GM21737 (cell line): ENCODE measurements around the gene ZNF280D.
"Not testable (repeated sequence)": the region's sequence is repeated elsewhere in the genome, so short reads cannot be mapped to it uniquely, and the experiment has no call there.

Source experiments
- ATAC-seq: cut with Tn5 transposase; IDR thresholded peaks from one replicate; pipeline ENCODE4 v1.9.1; 2021; ENCODE audit warnings: mild to moderate bottlenecking, moderate library complexity; ENCODE audit not compliant: unreplicated experiment

ZNF280D gene

DNA sequence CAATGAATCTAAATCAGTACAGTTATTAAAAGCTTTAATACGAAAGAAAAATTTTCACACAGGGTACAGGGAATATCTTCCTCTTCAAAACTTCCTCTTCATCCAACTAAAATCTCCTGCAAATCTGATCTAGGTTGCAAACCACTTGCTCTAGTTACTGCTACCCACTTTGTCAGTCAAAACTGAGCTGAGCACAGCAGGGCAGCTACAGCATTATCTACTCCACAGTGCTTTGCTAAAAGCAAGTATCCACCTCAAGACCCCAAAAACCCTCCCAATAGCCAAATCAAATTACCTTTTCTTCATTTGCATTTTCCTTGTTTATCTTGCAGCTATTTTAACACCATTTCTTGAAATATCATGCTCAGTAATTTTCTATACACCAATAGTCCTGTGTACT is 14.7 kb downstream of the ZNF280D start:
- no peak for ATAC-seq

DNA sequence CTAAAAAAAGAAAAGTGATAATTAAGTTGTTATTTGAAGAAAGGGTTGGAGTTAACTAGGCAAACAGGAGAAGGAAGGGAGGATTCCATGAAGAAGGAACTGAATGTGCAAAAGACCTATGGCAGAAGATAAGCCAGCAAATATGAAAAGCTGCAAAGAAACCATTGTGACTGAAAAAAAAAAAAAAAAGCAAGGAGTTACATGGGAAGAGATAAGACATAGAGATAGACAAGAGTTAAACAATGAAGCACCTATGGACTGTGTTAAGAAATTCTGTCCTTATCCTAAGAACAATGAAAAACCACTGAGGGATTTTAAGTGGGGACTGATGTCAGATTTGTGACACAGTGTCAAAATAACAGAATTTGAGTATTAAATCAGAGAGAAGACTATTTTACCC is 17.0 kb downstream of the ZNF280D start:
- ATAC-seq, result no peak

DNA sequence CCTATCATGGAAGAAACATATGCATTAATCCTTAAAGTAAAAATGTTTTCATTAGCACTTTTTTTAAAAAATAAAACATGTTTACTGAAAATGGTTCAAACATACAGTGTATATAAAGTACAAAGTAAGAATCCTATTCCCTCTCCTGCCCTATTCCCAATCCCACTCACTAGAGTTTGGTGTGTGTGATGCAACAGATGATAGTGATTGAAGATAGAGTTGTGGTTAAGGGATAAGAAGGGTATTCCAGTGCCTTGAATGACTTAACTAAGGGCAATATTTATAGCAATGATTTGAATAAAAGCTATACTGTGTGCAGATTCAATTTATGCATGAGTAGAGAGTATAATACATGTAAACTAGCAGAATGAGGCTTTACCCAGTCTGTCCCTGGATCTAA is 18.1 kb downstream of the ZNF280D start:
- ATAC-seq, result no peak

DNA sequence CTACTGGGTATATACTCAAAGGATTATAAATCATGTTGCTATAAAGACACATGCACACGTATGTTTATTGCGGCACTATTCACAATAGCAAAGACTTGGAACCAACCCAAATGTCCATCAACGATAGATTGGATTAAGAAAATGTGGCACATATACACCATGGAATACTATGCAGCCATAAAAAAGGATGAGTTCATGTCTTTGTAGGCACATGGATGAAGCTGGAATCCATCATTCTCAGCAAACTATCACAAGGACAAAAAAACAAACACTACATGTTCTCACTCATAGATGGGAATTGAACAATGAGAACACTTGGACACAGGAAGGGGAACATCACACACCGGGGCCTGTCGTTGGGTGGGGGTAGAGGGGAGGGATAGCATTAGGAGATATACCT is 23.8 kb downstream of the ZNF280D start:
- ATAC-seq, result not testable (repeated sequence)

DNA sequence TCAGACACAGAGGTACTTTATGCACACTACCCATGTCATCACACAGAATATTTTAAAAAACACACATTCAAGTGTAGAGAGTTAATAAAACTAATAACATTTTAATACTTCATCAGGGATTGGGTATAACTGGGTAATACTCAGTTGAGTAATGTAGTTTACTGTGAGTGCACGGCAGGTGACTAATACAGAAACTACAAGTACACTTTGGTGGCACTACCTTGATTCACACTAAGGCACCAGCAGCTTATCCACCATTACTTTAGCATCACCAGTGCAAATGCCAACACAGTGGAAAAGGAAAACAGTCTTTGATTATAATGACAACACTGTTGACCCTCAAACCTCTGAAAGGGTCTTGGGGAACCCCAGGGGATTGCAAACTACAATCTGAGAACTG is 33.6 kb downstream of the ZNF280D start:
- no peak for ATAC-seq

DNA sequence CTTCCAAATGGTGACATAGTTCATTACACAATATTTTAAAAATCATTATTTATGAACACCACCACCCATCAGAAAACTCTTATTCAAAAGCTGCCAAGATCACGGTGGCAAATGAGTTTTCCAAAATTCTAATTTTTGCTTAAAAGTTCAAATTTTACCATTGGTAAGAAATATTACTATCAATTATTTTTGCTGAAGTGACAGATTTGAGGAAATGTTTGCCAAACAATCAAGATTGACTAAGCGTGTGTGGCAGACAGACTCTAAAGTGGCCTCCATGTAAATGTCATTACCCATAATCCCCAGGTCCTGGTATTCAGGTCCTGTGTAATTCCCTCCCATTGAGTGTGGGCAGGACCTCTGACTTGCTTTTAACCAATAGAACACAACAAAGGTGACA is 35.0 kb downstream of the ZNF280D start:
- ATAC-seq, result no peak

DNA sequence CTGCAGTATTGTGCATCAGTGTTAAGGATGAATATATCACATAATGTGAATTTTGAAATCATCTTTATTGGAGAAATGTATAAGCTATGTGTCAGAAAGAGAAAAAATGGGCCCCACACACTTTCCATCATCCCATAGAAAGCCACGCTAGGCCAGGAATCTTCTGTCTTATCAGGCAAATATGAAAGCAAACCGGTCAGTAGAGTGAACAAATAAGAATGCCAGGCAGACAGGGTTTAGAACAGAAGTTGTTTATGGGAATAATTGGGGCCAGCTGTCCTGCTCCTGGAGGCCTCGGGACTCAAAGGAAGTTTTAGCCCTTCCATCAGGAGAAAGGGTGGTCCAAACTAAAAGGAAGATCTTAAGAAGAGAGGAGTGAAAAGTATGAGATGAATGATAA is 39.5 kb downstream of the ZNF280D start:
- no peak for ATAC-seq

DNA sequence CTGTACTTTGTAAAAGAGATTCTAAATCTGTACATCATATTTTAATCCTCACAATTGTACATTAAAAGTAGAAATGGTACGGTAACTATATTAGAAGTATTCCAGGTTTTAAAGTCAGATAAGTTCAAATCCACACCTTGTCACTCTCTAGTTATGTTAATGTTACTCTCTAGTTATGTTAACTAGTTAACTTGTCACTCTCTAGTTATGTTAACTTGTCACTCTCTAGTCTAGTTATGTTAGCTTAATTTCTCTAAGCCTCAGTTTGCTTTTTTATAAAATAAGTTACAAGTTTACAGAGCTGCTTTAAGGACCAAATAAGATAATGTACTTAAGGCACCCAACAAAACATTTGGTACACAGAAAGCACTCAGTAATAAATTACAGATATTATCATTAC is 42.6 kb downstream of the ZNF280D start:
- ATAC-seq, result no peak

DNA sequence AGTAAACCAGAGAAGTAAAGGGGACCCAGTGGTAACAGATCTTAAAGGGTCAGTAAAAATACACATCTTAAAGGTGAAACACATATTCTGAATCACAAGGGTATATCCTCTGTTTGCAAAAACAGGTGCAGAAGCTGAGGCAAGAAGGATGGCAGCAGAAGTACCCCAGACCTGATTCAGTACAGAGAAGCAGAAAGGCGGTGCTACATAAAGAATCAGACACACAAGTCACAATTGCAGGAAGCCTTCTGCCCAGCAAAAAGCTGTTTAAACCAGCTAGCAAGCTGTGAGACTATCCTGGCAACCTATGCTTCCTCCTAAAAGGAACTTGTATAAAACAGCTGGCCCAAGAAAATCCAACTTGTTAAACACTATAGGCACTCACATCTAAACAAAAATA is 49.4 kb downstream of the ZNF280D start:
- no peak for ATAC-seq

DNA sequence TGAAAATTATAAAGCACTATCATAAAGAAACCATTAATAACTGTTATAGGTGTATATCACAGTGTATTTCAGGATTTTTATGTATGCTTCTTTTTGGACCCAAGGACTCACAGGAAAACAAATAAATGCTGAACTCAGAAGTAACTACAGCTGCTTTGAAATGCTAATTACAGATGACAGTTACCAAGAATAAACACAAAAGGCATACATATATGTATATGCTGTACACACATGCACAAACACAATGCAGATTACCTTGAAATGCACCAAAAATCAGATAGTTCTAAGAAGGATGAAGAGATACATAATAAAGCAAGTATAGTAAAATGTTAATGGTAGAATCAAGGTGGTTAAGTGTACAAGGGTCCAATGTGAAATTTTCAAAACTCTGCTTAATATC is 52.2 kb downstream of the ZNF280D start:
- no peak for ATAC-seq

DNA sequence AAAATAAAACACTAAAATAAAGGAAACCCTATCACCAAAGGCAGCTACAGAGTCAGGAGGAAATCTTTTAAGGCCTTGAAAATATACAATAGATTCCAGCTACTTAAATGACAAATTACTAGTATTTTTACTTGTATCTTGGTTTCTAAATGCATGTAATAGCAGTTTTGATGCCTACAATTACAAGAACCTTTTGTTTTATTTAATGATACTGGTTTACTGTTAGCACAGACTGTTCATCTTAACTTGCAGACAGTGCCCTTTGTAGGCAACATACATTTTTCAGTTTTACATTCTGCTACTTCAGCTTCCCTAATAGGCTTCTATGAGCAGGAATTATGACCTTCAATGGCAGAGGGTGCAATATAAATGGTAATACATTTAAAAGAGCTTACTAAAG is 54.1 kb downstream of the ZNF280D start:
- ATAC-seq, result no peak

DNA sequence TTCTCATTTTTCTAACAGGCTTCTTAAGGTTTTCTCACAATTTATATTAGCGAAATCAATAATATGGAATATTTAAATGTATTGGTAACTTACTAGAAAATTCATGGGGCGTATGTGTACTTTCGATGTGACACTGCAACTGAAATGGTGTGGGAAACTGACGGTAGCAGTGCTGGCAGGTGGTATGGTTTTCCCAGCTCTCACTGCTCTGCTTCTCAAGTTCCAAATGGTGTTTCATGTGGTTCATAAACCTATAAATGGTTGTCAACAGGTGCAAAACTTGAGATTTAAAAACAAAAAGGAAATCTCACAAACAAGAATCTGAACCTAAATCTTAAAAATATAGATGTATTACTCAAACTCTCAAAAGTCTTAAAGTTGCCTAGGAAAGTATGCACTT is 54.7 kb downstream of the ZNF280D start:
- no peak for ATAC-seq

DNA sequence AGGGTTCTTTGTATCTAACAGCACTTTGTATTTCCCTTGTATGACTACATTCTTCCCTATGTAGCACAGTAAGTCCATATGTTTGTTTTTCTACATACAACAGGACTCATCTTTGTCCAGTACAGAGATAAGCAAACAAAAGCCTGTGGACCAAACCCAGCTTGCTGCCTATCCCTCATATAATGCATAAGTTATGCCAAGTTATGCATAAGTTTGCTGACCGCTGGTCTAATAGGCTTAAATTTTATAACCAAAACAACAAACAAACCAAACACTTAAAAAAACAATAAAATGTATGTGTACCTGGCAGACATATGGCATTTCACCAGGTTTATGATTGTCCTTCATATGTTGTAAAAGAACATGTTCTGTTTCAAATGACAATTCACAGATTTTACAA is 56.0 kb downstream of the ZNF280D start:
- no peak for ATAC-seq

DNA sequence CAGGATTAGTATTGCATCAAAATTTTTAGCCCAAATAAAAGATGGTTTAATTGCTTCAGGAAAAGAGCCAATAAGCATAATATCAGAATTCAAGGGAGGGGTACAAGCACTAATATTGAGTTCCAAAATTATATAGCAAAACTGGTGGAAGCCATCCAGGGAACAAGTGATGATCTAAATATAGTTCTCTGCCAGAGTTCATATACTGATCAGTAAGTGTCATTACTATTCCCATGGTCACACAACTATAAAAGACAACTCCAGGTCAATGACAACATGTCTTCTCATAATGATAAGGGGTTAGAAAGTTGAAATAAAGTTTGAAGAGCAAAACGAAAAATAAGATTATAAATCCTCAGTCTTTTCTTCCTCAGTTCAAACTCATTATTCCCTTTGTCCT is 57.4 kb downstream of the ZNF280D start:
- no peak for ATAC-seq

DNA sequence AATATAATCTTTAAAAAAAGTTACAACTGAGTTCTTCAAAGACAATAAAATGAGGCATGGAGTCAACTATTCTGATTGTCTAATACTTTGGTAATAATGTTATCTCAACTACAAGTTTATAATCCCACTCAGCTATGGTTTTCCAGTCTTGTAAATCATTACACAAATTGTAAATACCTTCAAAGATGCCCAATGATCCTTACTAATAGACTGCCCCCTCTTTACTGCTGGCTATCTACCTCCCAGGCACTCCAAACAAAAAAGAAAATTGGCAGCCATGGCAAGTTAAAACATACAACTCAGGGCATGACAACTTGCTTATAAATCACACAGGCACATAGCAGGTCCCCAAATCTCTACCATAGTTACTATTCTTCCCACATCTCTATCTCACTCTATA is 58.5 kb downstream of the ZNF280D start:
- no peak for ATAC-seq

DNA sequence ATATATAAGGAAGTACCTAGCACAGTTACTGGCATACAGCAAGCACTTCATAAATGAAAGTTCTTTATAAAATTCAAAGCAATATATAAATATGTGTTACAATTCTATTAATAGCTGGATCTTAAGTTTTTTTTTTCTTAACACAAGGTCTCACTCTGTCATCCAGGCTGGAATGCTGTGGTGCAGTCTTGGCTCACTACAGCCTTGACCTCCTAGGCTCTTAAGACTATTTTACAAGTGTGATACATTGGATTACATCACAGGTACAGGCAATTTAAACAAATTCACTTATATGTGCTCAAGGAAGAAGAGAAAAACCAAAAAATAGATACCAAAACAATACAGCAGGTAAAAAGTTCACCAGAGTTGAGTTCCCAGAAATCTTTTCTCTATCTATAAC is 60.6 kb downstream of the ZNF280D start:
- no peak for ATAC-seq

DNA sequence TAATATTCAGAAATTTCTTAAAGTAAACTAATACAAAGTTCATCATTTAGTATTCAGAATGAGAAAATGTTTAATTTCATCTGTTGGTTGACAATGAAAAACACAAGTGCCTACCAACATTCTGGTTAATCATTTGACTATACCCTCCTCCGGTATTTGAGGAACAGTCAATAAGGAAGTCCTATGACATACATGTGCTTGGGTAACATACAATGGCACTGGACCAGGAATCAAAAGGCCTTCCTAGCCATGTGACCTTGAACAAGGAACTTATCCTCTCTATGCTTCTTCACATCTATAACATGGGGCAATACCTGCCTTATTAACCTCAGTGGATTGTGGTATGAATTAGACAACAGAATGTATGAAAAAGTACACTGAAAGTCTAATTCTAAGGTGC is 65.8 kb downstream of the ZNF280D start:
- ATAC-seq, result no peak

DNA sequence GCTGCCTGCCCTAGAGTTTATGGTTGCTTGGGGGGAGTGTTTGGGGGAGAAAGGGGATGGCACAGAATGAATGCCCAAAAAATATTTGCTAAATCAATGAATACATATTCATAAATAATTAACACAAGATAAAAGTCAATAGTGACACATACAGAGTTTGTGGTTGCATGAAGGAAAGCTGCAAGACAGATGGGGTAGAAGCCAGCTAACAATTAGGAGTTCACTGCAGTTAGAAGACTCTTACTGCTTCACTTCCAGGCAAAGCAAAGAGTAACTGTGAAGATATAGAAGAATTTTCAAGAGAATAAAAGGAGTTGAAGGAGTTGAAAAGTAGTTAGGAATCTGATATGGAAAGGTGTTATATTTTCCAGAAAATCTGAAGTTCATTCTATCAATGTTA is 72.4 kb downstream of the ZNF280D start:
- no peak for ATAC-seq

DNA sequence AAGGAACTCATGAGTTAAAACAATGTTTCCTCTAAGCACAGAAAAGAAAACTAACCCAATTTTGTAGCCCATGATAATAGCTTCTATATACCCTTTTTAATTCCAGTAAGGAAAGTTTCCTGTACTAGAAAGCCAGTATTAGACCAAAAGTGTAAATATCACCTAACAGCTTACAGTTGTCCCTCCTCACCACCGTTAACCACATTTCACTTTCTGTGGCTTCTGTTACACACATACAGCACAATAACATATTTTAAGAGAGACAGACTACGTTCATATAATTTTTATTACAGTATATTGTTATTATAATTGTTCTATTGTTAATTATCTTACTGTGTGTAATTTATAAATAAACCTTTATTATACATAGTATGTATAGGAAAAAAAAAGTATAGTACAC is 74.1 kb downstream of the ZNF280D start:
- ATAC-seq, result no peak

DNA sequence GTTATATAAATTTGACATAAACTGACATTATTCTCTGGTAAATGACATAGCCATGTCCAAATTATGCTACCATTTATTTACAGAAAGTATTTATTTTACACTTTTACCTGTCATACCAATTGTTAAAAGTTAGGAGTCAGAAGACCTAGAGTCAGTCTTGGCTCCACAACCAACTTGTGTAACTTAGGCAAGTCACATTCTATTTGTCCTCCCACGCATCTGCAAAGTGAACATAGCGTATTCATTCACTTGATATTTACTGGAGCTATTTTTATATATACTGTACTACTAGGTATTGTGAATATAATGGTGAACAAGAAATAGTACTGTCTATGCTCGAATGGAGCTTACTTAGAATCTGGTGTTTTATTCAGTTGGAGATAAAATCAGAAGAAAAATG is 78.7 kb downstream of the ZNF280D start:
- ATAC-seq, result no peak

DNA sequence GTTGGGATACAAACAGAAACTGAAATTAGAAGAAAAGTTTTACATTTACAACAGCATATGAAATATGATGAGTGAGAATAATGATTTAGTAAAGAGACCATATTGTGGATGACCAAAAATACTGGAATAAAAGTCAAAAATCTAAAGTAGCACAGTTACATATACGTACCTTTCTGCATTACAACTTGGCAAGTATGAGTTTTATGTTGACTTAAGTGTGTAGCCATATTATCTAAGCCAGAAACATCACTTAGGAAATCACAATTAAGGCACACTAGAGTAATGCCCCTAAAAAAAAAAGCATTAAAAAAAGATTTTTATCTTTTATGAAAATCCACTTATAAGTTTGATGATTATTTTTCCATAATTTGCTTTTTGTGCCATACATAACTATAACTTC is 79.1 kb downstream of the ZNF280D start:
- no peak for ATAC-seq

DNA sequence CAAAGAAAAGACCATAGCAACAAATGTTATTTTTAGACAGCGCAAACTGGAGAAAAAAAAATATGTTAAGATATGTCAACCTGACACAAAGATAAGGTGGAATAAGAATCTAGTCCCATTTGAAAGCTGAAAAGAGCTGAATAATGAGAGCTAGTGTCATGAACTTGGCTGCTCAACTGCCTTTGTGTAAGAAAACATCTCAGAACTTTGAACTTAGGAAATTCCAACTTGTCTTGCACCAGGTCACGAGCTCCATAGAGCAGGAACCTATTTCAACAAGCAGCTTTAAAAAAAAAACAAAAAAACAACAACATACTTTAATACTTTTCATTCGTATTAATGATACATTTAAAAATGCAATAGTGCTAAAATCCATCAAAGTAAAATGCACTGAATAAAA is 79.5 kb downstream of the ZNF280D start:
- no peak for ATAC-seq

DNA sequence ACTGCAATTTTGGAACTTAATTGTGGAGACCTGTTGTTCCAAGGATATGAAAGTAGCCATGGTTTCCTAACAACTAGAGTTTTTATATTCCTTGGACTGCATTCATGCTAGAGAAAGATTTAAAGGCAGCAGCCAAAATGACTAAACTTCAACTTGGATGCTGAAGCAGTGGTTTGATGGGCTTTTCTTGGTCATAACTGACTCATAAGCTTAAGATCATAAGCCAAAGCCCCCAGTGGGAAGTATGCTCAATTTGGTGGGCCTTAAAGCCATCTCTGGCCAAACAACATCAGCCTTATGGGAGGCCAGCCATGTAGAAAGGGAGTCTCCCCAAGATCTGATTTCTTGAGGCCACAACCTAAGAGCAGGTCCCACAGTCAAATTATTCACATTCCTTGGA is 80.2 kb downstream of the ZNF280D start:
- ATAC-seq, result no peak

DNA sequence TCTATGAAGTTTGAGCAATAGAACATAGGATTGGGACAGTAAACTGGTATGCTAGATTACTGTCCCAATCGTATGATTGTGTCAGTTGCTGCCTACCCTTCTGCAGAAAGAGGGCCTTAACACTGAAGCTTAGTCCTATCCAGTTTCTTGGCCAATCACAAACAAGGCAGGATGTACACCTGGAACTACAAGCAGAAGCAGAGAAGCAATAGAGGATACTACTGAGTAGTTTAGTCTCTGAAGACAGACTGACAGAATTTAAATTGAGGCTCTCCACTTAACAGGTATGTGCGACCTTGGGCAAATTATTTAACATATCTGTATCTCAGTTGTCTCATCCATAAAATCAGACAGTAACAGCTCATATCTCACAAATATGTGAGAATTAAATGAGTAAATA is 85.0 kb downstream of the ZNF280D start:
- ATAC-seq, result no peak
